ENCODE measurements around the gene SFXN3.

Gene SFXN3

DNA sequence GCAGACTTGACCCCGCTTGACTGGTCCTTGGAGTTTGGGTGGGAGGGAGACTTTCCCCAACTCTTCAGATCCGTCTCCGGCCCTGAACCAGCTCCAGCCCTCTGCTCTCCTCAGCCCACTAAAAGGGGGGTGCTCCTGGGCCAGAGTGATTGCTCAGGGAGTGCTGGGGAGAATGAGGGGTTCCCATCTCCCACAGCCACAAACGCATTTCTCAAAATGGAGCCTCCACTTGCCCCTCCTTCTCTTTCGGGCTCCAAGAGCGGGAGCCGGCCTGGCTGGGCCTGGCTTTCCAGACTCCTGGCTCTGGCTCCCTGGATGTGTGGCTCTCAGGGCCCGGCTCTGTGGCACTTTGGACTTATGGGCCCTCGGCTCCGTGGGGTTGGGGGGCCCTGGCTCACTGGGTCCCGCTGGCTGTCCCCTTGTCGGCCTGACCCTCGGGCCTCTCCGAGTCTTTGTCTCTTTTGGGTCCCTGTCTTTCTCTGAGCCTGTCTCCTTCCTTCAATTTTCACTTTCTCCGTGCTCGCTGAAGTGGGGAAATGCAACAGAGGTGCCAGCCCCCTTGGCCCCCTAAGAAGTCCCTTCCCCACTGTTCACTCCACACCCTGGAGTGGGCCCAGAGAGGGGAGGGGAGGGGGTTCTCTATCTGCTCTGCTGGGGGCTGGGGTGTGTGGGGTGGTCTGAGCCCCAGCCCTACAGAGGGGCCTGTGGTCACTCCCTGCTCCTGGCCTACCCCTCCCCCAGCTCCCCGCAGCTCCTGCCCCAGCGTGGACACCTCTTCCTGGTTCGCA is 30.7 kb upstream of the SFXN3 start:
- no peak for DNase-seq

DNA sequence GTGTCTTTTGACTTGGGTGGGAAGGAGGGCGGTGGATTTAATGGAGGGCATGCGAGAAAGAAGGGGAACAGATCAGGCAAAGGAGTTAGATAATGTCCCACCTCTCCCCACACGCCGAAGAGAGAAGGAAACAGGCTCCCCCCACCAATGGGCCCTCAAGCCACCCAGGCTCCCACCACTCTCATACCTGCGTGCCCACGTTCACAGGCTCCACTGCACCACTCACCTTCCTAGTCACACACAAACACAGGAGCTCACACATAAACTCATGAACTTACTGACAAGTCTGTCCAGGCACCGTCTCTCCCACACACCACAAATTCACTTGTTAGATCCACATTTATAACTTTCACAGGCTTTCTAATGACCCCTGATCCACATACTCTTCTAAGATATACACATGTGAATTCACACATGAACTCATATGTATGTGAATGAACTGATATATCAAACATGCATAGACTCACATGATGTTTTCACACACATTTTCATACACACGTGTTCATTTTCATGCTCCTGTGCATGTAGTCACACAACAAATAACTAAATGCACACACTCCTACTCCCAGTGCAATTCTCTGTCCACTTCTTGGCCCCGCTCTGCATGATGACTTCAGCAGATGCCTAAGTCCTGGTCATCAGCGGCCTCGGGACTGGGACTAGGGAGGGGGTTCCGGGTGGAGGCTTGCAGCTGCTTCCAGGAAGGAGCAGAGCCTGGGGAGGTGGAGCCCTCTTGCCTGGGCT is 29.9 kb upstream of the SFXN3 start:
- DNase-seq = no peak

DNA sequence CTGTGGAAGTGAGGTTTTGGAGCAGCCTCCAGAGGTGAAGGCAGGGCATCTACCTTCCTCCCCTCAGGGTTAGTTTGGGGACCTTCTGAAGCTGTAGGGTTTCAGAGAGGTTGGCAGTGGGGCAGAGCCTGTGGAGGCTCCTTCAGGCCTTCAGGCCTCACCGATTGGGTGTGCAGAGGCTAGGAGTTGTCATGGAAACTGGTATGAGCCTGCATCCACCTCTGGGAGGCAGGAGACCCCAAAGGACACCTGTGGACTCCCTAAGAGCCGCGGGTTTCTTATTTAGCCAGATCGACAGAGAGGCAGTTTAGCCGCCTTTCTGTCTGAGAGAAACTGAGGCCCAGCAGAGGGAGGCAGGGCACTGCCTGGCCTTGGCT is 29.4 kb upstream of the SFXN3 start:
- DNase-seq = no peak

DNA sequence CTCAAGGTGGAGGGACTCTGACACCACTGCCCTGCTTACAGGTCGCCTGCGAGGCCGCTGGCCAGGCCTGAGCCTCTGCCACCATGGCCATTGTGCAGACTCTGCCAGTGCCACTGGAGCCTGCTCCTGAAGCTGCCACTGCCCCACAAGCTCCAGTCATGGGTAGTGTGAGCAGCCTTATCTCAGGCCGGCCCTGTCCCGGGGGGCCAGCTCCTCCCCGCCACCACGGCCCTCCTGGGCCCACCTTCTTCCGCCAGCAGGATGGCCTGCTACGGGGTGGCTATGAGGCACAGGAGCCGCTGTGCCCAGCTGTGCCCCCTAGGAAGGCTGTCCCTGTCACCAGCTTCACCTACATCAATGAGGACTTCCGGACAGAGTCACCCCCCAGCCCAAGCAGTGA is 28.6 kb upstream of the SFXN3 start:
- DNase-seq = no peak

DNA sequence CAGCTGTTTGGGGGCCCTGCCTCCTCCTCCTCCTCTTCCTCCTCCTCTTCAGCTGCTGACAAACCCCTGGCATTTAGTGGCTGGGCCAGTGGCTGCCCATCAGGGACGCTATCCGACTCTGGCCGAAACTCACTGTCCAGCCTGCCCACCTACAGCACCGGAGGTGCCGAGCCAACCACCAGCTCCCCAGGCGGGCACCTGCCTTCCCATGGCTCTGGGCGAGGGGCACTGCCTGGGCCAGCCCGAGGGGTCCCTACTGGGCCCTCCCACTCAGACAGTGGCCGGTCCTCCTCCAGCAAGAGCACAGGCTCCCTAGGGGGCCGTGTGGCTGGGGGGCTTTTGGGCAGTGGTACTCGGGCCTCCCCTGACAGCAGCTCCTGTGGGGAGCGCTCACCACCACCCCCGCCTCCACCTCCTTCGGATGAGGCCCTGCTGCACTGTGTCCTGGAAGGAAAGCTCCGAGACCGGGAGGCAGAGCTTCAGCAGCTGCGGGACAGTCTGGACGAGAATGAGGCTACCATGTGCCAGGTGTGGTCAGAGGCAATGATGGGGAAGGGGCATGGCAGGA is 27.3 kb upstream of the SFXN3 start:
- DNase-seq = no peak

DNA sequence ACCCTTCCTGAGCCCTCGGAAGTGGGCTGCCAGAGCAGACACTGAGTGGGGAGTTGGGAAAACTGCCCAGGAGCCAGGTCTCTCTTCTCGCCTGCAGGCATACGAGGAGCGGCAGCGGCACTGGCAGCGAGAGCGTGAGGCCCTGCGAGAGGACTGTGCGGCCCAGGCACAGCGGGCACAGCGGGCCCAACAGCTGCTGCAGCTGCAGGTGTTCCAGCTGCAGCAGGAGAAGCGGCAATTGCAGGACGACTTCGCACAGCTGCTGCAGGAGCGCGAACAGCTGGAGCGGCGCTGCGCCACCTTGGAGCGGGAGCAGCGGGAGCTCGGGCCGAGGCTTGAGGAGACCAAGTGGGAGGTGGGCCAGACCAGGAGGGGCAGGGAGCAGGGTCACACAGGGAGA is 25.7 kb upstream of the SFXN3 start:
- DNase-seq = no peak

DNA sequence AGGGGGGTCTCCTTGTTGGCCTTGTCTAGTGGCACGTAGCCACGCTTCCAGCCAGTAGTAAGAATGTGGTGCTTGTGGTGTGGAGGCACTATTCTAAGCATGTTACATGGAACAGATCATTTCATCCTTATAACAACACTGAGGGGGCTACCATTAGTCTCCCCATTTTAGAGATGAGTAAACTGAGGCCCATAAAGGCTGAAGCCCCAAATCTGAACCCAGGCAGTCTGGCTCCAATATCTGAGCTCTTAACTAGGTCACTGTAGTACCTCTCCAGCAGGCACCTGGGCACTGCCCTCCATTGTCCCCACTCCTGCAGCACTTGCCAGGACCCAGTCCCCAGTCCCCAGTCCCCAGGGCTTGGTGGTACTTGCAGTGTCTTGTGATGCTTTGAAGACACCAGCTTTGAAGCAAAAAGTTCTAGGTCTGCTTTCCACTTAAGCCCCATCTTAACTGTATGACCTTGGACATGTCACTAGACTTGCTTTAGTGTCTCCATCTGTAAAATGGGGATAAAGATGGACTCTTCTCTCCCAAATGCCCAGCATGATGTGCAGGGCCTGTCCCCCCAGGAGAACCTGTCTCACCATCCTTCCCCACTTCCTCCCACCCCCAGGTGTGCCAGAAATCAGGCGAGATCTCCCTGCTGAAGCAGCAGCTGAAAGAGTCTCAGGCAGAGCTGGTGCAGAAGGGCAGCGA is 25.0 kb upstream of the SFXN3 start:
- no peak for DNase-seq

DNA sequence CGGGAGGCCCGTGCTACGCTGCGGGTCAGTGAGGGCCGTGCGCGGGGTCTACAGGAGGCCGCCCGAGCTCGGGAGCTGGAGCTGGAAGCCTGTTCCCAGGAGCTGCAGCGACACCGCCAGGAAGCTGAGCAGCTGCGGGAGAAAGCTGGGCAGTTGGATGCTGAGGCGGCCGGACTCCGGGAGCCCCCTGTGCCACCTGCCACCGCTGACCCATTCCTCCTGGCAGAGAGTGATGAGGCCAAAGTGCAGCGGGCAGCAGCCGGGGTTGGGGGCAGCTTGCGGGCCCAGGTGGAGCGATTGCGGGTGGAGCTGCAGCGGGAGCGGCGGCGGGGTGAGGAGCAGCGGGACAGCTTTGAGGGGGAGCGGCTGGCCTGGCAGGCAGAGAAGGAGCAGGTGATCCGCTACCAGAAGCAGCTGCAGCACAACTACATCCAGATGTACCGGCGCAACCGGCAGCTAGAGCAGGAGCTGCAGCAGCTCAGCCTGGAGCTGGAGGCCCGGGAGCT is 24.4 kb upstream of the SFXN3 start:
- no peak for DNase-seq

DNA sequence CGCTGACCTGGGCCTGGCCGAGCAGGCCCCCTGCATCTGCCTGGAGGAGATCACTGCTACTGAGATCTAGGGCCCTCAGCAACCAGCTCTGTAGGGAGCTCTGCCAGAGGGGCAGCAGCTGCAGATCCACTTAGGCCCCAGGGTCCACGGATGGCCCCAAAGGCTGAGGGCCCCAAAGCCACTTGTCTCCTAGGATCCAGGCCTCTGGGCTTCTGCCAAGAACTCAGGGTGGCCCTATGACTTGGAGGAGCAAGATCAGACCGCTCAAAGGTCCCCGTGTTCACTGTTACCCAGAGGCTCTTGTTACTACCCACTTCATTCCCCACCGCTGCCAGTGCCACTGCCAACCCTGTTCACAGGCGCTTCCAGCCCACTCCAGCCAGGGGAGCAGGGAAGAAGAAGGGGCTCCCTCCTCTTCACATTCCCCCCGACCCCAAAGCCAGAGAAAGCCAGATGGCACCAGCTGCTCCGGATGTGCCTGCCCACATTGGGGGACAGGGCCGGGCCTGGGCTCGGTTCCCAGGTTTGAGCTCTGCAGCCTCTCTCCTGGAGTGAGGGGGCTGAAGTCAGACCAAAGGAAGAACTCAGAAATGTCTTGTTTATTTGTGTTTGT is 23.8 kb upstream of the SFXN3 start:
- DNase-seq = no peak

DNA sequence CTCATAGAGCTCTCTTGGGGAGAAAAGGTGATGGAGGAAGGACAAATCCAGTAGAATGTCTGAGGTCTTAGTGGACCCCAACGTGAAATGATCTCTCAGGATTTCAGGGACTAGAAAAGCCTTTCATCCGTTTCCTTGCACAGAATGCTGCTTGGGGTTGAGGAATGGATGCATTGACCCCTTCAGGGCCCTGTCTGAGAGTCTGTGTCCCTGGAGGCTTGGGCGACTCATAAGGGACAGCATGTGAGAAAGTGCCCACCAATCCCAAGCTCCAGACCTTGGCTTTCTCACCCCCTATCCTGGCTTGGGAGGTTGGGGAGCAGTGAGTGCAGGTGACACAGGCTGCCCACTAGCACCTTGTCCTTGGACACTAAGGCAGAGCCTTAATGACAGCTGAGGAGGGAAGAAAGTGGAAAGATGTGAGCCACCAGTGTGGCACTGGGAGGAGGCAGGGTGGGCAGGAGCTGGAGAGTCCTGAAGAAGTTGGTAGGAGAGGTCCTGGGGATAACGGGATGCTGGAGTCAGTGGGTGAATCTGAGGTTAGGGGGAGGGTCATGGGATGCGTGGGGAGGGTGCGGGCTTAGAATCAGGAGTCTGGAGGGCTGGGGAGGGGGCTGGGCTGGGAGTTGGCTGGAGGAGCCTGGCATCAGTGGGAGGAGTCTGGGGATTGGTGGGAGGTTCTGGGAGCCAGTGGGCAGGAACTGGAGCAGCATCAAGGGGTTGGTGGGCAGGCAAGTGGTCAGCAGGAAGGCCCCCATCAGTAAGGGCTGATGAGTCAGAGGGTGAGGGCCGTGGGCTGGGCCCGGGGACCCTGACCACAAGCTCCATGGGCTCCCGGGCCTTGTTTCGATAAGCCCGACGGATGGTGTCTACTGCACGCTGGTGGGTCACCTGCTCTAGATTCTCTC is 22.9 kb upstream of the SFXN3 start:
- DNase-seq = no peak

DNA sequence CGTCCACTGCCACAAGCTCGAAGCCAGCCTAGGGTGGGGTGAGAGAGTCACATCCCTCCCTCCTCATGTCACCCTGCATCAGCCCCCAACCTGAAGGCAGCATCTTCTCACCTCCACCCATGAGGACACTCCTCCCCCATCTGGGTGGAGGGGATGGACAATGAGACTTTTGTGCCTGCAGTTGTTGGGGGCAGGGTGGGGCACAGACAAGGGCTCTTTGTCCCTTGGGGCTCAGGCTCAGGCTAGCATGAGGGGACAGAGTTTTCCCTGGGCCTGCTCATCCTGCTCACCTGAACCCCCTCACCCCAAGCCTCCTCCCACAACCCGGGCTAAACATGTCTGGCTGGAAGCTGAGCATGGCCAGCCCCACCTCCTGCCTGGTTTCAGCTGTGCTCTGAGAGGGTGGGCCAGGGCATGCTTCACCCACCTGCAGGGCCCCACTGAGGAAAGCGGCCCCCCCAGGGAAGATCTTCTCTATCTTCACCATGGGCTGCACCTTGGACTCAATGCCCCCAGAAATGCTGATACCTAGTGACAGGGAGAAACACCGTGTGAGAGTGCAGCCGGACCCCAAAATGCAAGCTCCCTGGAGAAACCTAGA is 22.1 kb upstream of the SFXN3 start:
- no peak for DNase-seq

DNA sequence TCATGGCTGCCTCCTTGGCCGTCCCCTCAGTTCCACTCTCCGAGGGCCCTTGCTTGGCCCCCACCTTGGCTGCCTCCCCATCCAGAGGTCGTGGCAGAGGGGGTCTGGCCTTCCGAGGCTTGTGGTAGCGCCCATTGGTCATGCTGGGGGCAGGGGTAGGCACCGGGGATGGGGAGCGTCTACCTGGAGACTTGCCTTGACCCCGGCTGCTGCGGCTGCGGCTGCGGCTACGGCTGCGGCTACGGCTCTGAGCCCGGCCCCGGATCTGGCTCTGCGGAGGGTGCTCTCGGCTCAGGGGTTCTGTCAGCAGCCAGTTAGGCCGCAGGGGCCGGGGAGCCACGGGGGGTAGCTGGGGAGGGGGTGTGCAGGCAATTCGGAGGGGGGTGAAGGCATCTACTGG is 20.7 kb upstream of the SFXN3 start:
- DNase-seq = no peak

DNA sequence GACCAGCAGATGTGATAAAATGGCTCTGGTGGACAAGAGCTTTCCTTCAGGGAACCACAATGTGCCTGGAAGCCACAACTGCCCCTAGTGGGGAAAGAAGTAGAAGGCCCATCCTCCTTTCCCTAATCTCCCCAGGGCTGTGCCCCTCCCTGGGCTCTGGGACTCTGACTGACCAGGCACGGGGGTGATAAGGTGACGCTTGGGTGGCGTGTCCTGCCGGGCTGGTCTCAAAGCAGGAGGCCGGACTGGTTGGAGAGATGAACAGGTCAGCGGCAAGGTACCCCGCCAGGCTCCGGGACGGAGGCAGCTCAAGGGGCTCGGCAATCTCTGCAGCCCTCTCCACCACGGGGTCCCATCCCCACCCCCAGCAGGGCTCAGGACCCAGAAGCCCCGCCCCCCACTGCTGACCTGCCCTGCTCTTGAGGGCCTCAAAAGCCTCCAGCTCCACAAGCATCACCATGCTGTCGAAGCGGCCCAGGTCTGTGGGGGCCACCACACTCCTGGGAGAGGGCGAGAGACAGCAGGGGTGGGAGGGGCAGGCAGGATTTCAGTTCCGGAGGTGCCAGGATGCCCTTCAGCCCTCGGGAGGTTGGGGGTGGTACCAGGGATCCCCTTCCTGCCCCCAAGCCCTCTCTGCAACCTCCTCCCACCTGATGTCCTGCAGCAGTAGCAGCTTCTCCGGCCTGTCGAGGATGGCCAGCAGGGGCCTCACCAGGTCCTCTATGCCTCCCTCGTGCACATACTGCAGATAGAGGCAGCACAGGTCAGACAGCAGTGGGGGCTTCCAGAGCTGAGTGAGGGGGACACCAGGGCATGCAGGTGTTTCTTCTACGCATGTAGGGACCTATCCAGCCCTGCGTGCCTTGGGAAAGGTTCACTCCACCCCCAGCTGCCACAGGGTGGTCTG is 19.3 kb upstream of the SFXN3 start:
- DNase-seq = no peak

DNA sequence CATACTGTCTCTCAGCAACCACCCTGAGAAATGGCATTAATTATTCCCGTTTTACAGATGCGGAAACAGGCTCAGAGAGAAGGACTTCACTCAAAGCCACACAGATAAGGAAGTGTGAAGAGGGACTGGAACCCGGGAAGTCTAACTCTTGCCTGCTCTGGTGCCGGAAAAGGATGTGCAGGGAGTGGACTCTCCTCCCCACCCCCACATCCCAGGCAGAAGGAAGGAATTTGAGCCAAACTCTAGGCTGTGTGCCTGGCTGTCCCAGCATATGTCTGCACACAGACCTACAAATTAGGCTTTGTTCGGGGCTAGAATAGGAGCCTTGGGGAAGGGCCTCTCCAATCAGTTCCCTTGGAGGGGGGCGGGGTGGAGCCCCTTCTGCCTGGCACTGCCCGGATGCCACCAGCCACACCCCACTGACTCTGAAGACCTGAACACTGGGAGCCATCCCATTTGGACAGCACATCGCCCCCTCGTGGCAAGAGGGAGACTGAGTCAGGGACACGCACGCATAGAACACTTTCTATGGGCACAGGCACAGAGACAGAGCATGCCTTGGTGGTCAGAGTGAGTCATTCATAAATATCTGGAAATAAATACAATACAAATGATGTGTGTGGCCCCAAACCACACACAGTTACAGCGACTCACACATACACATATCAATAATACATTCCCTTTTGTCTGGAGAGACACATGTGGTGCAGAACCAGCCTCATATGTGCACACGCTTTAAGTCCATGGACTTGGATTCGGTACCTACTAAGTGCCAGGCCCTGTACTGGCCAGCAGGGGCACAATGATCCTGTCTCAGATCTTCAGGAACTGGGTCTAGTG is 18.3 kb upstream of the SFXN3 start:
- DNase-seq = no peak

DNA sequence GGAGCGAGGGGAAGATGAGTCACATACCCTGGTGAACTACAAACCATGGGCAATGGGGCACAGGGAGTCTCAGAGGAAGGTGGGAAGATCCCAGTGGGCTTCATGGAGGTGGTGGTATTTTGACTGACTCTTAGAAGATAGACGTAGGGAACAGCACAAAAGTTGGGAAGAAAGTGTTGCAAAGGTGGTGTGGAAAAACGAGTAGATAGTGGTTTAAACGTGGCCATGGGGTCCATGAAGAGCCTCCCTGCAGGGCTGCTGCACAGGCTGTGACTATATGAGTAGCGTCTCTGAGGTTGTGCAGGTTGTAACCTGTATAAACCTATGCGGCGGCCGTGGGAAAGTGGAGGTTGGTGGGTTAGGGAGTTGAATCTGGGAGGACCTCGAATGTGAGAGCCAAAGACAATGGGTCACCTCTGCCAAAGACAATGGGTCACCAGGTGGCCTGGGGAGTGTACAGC is 17.6 kb upstream of the SFXN3 start:
- DNase-seq = no peak

DNA sequence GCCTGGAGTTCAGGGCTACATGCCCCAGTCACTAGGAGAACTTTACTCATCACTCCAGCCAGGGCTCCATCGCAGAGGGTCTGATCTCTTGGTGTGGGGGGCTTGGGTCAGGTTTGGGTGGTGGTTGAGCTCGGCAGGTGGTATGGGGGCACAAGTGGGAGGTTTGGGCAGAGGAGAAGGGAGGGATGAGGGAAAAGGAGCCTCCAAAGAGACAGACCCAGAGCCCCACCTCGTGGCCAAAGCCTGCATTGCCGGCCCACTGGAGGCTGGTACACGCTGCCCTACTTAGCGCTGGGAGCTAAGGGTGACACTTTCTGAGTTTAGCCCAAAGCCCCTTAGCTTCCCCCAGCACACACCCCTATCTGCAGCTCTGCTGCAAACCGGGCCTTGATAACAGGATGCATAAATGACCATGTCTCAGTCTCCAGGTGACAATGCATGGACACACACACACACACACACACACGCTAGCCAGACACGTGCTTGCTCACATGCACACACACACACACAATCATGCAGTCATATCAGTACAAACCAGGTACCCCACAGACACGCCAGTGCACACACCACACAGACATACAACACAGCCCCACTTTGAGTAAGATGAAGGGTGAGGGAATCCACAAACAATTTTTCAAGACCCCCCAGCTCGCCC is 16.7 kb upstream of the SFXN3 start:
- DNase-seq = no peak

DNA sequence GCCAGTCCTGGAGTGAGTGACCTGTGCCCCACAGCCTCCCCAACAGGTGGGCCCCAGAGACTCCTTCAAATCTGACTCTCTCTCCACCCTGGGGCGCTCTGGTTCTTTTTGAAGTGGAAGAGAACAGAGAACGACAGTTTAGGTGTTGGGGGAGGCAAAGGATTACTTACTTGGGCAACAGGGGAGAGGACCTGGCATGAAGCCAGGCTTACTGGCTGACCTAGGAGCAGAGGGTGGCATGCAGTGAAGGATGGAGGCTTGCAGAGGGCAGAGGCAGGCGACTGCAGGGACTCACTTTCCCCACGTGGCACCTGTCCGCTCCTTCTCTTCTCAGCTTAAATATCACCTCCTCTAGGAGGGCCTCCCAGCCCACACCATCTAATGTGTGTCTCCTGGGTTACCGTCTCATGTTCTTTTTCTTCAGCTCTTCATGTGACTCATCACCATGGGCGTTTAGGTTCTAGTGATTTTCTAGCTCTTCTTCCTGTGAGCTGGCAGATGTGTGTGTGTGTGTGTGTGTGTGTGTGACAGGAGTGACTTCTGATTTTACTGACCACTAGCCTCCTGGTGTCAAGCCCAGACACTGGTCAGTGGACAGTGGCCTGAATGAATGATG is 16.0 kb upstream of the SFXN3 start:
- DNase-seq = no peak

DNA sequence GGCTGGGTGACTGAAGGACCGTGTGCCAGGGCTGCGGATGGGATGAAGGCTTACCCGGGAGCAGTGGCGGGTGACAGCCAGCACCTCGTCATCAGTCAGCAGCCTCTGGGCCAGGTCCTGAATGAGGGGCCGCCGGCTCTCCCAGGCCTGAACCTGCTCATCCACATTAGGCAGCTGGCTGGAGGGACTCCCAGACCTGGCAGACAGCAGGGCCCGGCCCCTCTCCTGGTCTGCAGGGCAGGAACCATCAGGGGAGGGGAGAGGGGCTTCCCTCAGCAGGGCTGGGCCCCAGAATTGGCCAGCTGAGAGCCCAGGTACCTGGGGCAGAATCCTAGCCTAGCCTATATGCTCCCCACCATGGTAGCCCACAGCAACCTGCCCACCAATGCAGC is 15.5 kb upstream of the SFXN3 start:
- no peak for DNase-seq

Data from NCI-H524 treated with DMSO at 0.1 percent for 48 hours (cell line).